HepG2 (cell line): Measurements from ENCODE around the gene PARN. TPM values are rescaled to one million over a fixed set of nuclear protein-coding genes. Genes with fewer than 3 reads are reported as not detected.
A peak's percentile ranks its signal among the peaks of the same experiment; 100 is the strongest.

ENCODE experiments used
- DMAP1 ChIP-seq: IDR thresholded peaks from 2 replicates; pipeline ENCODE4 v1.6.1; 2016
- FOXJ3 ChIP-seq: sonication (generic); formaldehyde crosslinking; IDR thresholded peaks from 2 replicates; pipeline ENCODE4 v1.4.0; 2020; ENCODE audit warnings: missing genetic modification reagents, mild to moderate bottlenecking, borderline replicate concordance
- HNF4A ChIP-seq: sonication (generic); formaldehyde crosslinking; IDR thresholded peaks from 2 replicates; pipeline ENCODE4 v1.4.0; 2020; ENCODE audit warnings: missing genetic modification reagents
- PRMT3 ChIP-seq: sonication (generic); formaldehyde crosslinking; IDR thresholded peaks from 2 replicates; pipeline ENCODE4 v1.8.1; 2022; ENCODE audit warnings: low read depth, mild to moderate bottlenecking, moderate library complexity, missing genetic modification reagents, borderline replicate concordance
- REPIN1 ChIP-seq: sonication (generic); formaldehyde crosslinking; IDR thresholded peaks from 2 replicates; pipeline ENCODE4 v1.8.0; 2022; ENCODE audit warnings: missing genetic modification reagents, low read depth, mild to moderate bottlenecking, borderline replicate concordance
- ZNF263 ChIP-seq: sonication (generic); formaldehyde crosslinking; IDR thresholded peaks from 2 replicates; pipeline ENCODE4 v1.4.0; 2020; ENCODE audit warnings: missing genetic modification reagents
- ZNF550 ChIP-seq: sonication (generic); formaldehyde crosslinking; IDR thresholded peaks from 2 replicates; pipeline ENCODE4 v1.4.0; 2020; ENCODE audit warnings: mild to moderate bottlenecking, missing genetic modification reagents, borderline replicate concordance
- ZNF678 ChIP-seq: sonication (generic); formaldehyde crosslinking; IDR thresholded peaks from 2 replicates; pipeline ENCODE4 v1.4.0; 2020; ENCODE audit warnings: mild to moderate bottlenecking, missing genetic modification reagents
- ZNF703 ChIP-seq: sonication (generic); formaldehyde crosslinking; IDR thresholded peaks from 2 replicates; pipeline ENCODE4 v1.5.1; 2020; ENCODE audit warnings: missing genetic modification reagents, mild to moderate bottlenecking, moderate library complexity, borderline replicate concordance
- ZNF83 ChIP-seq: sonication (generic); formaldehyde crosslinking; IDR thresholded peaks from 2 replicates; pipeline ENCODE4 v1.4.0; 2020; ENCODE audit warnings: missing genetic modification reagents, mild to moderate bottlenecking, borderline replicate concordance
- polyA plus RNA-seq, 8 experiments: library from polyadenylated mRNA; depleted of rRNA in 3 of 8; stranded (reverse) in 7 of 8; unstranded in 1 of 8; fragments of >200 nt; fragmentation: Illumina TruSeq in 4 of 8; extraction: Trizol in 4 of 8; gene quantifications; 2 replicates each; pipeline versions ENCODE4 v1.2.1 to v1.2.3, GENCODE V29; 2011 to 2016; ENCODE audit warnings: low read depth in 4 of 8, missing spikeins in 1 of 8, mixed read lengths in 1 of 8; ENCODE audit not compliant: insufficient read depth in 1 of 8
- total RNA-seq, 5 experiments: library from RNA; depleted of rRNA; stranded (reverse); fragments of >200 nt; fragmentation: Illumina TruSeq; extraction: Trizol; gene quantifications; 2 replicates each; pipeline ENCODE4 v1.2.3, GENCODE V29; 2016; ENCODE audit warnings: low read depth in 1 of 5
- TF ChIP-seq, protein P1 (sequence below): sonication (generic); formaldehyde crosslinking; IDR thresholded peaks from one replicate; pipeline ENCODE4 v1.5.1; 2020; ENCODE audit warnings: mild to moderate bottlenecking, missing genetic modification reagents; ENCODE audit errors: not compliant biosample characterization
- TF ChIP-seq, protein P2 (sequence below): IDR thresholded peaks from 2 replicates; pipeline ENCODE4 v1.6.1; 2016
- TF ChIP-seq, protein P3 (sequence below): sonication (generic); formaldehyde crosslinking; IDR thresholded peaks from 2 replicates; pipeline ENCODE4 v1.8.0; 2022; ENCODE audit warnings: missing genetic modification reagents, mild to moderate bottlenecking, moderate library complexity, borderline replicate concordance
- TF ChIP-seq, protein P4 (sequence below): sonication (generic); formaldehyde crosslinking; IDR thresholded peaks from 2 replicates; pipeline ENCODE4 v1.4.0; 2020; ENCODE audit warnings: mild to moderate bottlenecking, missing genetic modification reagents
- TF ChIP-seq, protein P5 (sequence below): sonication (generic); formaldehyde crosslinking; IDR thresholded peaks from 2 replicates; pipeline ENCODE4 v1.4.0; 2020; ENCODE audit warnings: mild to moderate bottlenecking, missing genetic modification reagents

PARN gene
- total and polyA plus RNA-seq, 2 of the 13 experiments (the other 11 are each of a cell fraction or from before 2014, with no cell fraction given), result 13.3 to 47.6 TPM

DNA sequence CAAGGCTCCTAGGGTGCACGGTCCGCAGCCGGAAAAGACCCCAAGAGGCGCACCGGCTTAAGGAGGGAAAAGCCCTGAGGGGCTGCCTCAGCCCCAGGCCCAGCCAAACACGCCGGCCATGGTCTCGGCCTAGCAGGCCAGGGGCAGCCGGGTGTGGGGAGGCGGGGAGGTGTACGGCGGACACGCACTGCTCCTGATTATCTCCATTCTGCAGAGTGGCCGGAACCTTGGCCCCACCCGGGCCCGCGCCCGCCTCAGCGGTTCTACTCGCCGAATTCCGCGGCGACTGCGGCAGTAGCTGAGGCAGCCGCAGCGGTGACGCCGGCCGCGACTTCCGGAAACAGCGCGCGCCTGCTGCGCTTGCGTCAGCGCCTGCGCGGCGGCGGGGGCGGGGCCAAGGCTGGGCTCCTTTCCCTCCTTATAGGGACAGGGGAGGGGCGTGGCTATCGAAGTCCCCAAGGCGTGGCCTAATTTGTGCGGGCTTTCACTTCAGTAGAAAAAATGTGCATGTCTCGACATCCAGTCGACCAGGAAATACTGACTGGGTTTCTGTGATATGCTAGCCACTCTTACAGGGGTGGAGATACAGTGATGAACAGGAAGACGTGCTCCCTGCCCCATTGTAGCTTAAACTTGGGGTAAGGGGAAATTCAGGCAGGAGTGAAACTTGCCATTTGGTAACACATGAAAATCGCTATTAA lies at the start of gene PARN (continued):
- TF ChIP-seq, protein P1, sequence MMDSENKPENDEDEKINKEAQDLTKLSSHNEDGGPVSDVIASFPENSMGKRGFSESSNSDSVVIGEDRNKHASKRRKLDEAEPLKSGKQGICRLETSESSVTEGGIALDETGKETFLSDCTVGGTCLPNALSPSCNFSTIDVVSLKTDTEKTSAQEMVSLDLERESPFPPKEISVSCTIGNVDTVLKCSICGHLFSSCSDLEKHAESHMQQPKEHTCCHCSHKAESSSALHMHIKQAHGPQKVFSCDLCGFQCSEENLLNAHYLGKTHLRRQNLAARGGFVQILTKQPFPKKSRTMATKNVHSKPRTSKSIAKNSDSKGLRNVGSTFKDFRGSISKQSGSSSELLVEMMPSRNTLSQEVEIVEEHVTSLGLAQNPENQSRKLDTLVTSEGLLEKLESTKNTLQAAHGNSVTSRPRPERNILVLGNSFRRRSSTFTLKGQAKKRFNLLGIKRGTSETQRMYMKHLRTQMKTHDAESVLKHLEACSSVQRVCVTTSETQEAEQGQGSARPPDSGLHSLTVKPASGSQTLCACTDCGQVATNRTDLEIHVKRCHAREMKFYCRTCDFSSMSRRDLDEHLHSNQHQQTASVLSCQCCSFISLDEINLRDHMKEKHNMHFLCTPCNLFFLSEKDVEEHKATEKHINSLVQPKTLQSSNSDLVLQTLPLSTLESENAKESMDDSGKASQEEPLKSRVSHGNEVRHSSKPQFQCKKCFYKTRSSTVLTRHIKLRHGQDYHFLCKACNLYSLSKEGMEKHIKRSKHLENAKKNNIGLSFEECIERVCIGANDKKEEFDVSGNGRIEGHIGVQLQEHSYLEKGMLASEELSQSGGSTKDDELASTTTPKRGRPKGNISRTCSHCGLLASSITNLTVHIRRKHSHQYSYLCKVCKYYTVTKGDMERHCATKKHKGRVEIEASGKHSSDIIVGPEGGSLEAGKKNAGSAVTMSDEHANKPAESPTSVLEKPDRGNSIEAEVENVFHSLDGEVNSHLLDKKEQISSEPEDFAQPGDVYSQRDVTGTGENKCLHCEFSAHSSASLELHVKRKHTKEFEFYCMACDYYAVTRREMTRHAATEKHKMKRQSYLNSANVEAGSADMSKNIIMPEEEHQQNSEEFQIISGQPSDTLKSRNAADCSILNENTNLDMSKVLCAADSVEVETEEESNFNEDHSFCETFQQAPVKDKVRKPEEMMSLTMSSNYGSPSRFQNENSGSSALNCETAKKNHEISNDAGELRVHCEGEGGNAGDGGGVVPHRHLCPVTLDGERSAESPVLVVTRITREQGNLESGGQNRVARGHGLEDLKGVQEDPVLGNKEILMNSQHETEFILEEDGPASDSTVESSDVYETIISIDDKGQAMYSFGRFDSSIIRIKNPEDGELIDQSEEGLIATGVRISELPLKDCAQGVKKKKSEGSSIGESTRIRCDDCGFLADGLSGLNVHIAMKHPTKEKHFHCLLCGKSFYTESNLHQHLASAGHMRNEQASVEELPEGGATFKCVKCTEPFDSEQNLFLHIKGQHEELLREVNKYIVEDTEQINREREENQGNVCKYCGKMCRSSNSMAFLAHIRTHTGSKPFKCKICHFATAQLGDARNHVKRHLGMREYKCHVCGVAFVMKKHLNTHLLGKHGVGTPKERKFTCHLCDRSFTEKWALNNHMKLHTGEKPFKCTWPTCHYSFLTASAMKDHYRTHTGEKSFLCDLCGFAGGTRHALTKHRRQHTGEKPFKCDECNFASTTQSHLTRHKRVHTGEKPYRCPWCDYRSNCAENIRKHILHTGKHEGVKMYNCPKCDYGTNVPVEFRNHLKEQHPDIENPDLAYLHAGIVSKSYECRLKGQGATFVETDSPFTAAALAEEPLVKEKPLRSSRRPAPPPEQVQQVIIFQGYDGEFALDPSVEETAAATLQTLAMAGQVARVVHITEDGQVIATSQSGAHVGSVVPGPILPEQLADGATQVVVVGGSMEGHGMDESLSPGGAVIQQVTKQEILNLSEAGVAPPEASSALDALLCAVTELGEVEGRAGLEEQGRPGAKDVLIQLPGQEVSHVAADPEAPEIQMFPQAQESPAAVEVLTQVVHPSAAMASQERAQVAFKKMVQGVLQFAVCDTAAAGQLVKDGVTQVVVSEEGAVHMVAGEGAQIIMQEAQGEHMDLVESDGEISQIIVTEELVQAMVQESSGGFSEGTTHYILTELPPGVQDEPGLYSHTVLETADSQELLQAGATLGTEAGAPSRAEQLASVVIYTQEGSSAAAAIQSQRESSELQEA (CRISPR knock-in tag), result peak; percentile 99
- TF ChIP-seq HNF4A (no peak; the same call in 1 of the 2 replicates), ZNF83 (CRISPR knock-in tag) (0 out of 2 replicates have a peak, but pooled peaks have one; percentile 51), PRMT3 (CRISPR knock-in tag) (peak; percentile 61; the same call in 1 of the 2 replicates), ZNF678 (CRISPR knock-in tag) (0 out of 2 replicates have a peak, but pooled peaks have one; percentile 70), REPIN1 (CRISPR knock-in tag) (peak; percentile 99), ZNF550 (CRISPR knock-in tag) (no peak), ZNF703 (CRISPR knock-in tag) (0 out of 2 replicates have a peak, but pooled peaks have one; percentile 37), FOXJ3 (CRISPR knock-in tag) (peak; percentile 62; the same call in 1 of the 2 replicates), ZNF263 (CRISPR knock-in tag) (peak; percentile 58), DMAP1 (peak; percentile 97)
- TF ChIP-seq, protein P2, sequence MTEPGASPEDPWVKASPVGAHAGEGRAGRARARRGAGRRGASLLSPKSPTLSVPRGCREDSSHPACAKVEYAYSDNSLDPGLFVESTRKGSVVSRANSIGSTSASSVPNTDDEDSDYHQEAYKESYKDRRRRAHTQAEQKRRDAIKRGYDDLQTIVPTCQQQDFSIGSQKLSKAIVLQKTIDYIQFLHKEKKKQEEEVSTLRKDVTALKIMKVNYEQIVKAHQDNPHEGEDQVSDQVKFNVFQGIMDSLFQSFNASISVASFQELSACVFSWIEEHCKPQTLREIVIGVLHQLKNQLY, result peak; percentile 16; the same call in 1 of the 2 replicates
- TF ChIP-seq, protein P3, sequence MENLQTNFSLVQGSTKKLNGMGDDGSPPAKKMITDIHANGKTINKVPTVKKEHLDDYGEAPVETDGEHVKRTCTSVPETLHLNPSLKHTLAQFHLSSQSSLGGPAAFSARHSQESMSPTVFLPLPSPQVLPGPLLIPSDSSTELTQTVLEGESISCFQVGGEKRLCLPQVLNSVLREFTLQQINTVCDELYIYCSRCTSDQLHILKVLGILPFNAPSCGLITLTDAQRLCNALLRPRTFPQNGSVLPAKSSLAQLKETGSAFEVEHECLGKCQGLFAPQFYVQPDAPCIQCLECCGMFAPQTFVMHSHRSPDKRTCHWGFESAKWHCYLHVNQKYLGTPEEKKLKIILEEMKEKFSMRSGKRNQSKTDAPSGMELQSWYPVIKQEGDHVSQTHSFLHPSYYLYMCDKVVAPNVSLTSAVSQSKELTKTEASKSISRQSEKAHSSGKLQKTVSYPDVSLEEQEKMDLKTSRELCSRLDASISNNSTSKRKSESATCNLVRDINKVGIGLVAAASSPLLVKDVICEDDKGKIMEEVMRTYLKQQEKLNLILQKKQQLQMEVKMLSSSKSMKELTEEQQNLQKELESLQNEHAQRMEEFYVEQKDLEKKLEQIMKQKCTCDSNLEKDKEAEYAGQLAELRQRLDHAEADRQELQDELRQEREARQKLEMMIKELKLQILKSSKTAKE (CRISPR knock-in tag), result no peak
- TF ChIP-seq, protein P4, sequence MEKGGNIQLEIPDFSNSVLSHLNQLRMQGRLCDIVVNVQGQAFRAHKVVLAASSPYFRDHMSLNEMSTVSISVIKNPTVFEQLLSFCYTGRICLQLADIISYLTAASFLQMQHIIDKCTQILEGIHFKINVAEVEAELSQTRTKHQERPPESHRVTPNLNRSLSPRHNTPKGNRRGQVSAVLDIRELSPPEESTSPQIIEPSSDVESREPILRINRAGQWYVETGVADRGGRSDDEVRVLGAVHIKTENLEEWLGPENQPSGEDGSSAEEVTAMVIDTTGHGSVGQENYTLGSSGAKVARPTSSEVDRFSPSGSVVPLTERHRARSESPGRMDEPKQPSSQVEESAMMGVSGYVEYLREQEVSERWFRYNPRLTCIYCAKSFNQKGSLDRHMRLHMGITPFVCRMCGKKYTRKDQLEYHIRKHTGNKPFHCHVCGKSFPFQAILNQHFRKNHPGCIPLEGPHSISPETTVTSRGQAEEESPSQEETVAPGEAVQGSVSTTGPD, result 0 out of 2 replicates have a peak, but pooled peaks have one; percentile 5
- TF ChIP-seq, protein P5, sequence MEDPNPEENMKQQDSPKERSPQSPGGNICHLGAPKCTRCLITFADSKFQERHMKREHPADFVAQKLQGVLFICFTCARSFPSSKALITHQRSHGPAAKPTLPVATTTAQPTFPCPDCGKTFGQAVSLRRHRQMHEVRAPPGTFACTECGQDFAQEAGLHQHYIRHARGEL (CRISPR knock-in tag), result peak; percentile 83; the same call in 1 of the 2 replicates
